ENCODE results near the gene DBT.

The DBT gene

DNA sequence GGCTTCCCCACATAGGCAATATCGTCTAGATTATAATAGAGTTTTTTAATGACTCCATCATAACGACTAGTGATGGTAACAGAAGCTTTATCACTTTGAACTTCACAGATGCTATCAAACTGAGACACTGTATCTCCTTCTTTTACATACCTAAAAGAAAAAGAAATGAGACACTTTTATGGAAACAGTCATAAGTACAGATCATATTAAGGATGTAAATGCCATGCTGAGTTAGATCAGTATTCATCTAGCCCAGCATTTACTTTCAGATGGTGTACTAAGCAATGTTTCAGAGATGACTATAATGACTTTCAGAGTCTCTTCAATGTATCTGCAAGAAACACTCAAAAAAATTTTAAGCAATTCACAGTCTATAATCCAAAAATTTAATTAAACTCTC, 18.9 kb downstream of the DBT start:
- ChIA-PET CTCF (no interaction called here), POLR2A (no interaction called here)
- DNase-seq (ENCODE audit: extremely low spot score): no peak
- TF ChIP-seq FOXK2 (IDR thresholded peaks at IDR 0.05): no peak

DNA sequence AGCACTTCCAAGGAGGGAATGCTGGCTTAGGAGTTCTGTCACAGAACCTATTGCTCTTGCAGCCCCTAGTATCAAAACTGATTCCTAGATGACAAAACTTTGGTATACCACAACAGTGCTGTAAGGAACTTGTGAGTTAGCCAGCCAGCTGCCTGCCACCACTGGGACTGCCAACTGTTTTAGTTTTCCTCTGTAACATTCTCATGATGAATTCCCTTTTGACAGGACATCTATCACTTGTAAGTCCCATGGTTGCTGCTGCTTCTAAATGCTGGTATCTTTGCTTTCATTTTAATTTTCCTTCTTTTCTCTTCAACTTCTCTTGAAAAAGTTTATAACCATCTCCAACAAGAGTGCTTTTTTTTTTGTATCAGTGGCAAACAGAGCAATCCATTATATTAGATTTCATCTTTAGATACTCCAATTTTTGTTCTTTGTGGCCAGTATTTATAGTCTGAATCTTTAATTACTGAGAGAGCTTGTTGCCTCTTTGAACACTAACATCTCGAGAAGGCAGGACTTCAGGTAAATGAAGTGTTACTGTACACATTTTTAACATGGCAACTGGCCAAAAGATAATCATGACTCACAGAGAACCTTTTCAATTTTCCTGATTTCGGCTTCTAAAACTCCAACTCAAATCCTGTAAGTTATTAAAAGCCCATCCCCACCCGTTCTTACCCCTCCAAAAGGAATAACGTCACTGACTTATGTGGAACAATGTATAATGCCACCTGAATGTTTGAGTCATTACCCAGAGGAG, 19.8 kb downstream of the DBT start:
- POLR2A ChIA-PET: no interaction called here
- CTCF ChIA-PET: no interaction called here
- no peak for DNase-seq (ENCODE audit: extremely low spot score)
- TF ChIP-seq SP1 (IDR thresholded peaks at IDR 0.05): no peak

DNA sequence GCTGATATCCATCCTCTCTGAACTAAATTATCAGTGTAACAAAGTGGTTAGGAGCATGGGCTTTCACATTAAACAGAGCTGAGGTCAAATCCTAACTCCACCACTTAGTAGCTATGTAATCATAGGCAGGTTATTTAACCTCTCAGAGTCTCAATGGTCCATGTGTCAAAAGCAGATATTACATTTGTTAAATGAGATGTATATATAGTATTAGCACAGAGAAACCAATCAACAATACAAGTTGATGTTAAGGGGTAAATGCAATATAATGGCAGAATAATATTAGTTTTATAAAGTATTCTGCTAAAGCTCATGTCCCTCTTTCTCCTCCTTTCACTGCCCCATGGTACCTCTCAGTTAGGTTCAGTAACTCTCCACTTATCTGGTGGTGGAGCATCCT, 27.2 kb downstream of the DBT start:
- TF ChIP-seq SP1 (IDR thresholded peaks at IDR 0.05) (no peak), HDGF (IDR thresholded peaks at IDR 0.05; ENCODE audit: borderline replicate concordance) (no peak), PKNOX1 (IDR thresholded peaks at IDR 0.05) (no peak), FOXK2 (IDR thresholded peaks at IDR 0.05) (no peak), ZNF384 (IDR thresholded peaks at IDR 0.05) (no peak), SUZ12 (IDR thresholded peaks at IDR 0.05) (no peak), TARDBP (IDR thresholded peaks at IDR 0.05) (no peak), L3MBTL2 (conservative IDR thresholded peaks at IDR 0.05) (no peak), NFRKB (IDR thresholded peaks at IDR 0.05) (no peak), FOXM1 (IDR thresholded peaks at IDR 0.05; ENCODE audit: borderline replicate concordance) (no peak), CTBP1 (IDR thresholded peaks at IDR 0.05; ENCODE audit: borderline replicate concordance) (no peak), FOXA1 (IDR thresholded peaks at IDR 0.05) (no peak), BHLHE40 (IDR thresholded peaks at IDR 0.05; ENCODE audit: borderline replicate concordance) (no peak), LEF1 (IDR thresholded peaks at IDR 0.05; ENCODE audit: borderline replicate concordance) (no peak), ARNT (IDR thresholded peaks at IDR 0.05) (no peak), ELF4 (IDR thresholded peaks at IDR 0.05) (no peak)
- DNase-seq (ENCODE audit: extremely low spot score): no peak
- POLR2A ChIA-PET: no interaction called here
- CTCF ChIA-PET: interaction anchor here (0.6 kb wide), 1 partner anchor 11 kb away, joined by 3 read pairs; no protein-coding TSS in a partner anchor

DNA sequence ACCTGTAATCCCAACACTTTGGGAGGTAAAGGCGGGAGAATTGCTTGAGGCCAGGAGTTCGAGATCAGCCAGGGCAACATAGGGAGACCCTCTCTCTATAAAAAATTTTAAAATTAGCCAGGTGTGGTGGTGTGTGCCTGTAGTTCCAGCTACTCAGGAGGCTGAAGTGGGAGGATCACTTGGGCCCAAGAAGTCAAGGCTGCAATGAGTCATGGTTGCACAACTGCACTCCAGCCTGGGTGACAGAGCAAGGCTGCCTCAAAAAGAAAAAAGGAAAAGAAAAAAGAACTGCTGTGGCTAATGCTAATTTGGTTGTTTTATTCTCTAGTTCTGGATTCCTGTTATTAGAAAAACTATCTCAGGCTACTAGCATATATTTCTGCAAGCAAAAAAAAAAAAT, 29.8 kb downstream of the DBT start:
- ChIA-PET POLR2A (no interaction called here), CTCF (no interaction called here)
- DNase-seq (ENCODE audit: extremely low spot score): no peak
- no peak for TF ChIP-seq NFRKB (IDR thresholded peaks at IDR 0.05)
- no peak for TF ChIP-seq LEF1 (IDR thresholded peaks at IDR 0.05; ENCODE audit: borderline replicate concordance)
- TF ChIP-seq TARDBP (IDR thresholded peaks at IDR 0.05): no peak
- no peak for TF ChIP-seq HDGF (IDR thresholded peaks at IDR 0.05; ENCODE audit: borderline replicate concordance)
- TF ChIP-seq PKNOX1 (IDR thresholded peaks at IDR 0.05): no peak
- TF ChIP-seq FOXM1 (IDR thresholded peaks at IDR 0.05; ENCODE audit: borderline replicate concordance): no peak
- TF ChIP-seq ELF4 (IDR thresholded peaks at IDR 0.05): no peak
- TF ChIP-seq FOXK2 (IDR thresholded peaks at IDR 0.05): no peak
- TF ChIP-seq FOXA1 (IDR thresholded peaks at IDR 0.05): no peak
- TF ChIP-seq L3MBTL2 (conservative IDR thresholded peaks at IDR 0.05): no peak
- no peak for TF ChIP-seq BHLHE40 (IDR thresholded peaks at IDR 0.05; ENCODE audit: borderline replicate concordance)
- no peak for TF ChIP-seq SUZ12 (IDR thresholded peaks at IDR 0.05)

GRCh38 chr1:100219457-100219856, 30.2 kb downstream of the DBT start:
- ChIA-PET CTCF (no interaction called here), POLR2A (no interaction called here)
- DNase-seq (ENCODE audit: extremely low spot score): no peak
- TF ChIP-seq SUZ12 (IDR thresholded peaks at IDR 0.05): no peak
- TF ChIP-seq ARNT (IDR thresholded peaks at IDR 0.05): no peak
- TF ChIP-seq NFRKB (IDR thresholded peaks at IDR 0.05): no peak
- TF ChIP-seq SP1 (IDR thresholded peaks at IDR 0.05): no peak

- TF ChIP-seq SUZ12 (IDR thresholded peaks at IDR 0.05) (no peak), ARNT (IDR thresholded peaks at IDR 0.05) (no peak), FOXA1 (IDR thresholded peaks at IDR 0.05) (no peak), FOXK2 (IDR thresholded peaks at IDR 0.05) (no peak), SP1 (IDR thresholded peaks at IDR 0.05) (no peak), HDGF (IDR thresholded peaks at IDR 0.05; ENCODE audit: borderline replicate concordance) (no peak), BHLHE40 (IDR thresholded peaks at IDR 0.05; ENCODE audit: borderline replicate concordance) (no peak), ZNF384 (IDR thresholded peaks at IDR 0.05) (no peak), FOXM1 (IDR thresholded peaks at IDR 0.05; ENCODE audit: borderline replicate concordance) (no peak), ELF4 (IDR thresholded peaks at IDR 0.05) (no peak), NFRKB (IDR thresholded peaks at IDR 0.05) (no peak), LEF1 (IDR thresholded peaks at IDR 0.05; ENCODE audit: borderline replicate concordance) (no peak)
- no peak for DNase-seq (ENCODE audit: extremely low spot score)
- POLR2A ChIA-PET: no interaction called here
- CTCF ChIA-PET: no interaction called here
These were observed 31.8 kb downstream of the DBT start for GRCh38 chr1:100217834-100218233.

- ChIA-PET POLR2A (no interaction called here), CTCF (no interaction called here)
- no peak for TF ChIP-seq ARNT (IDR thresholded peaks at IDR 0.05)
- no peak for TF ChIP-seq FOXK2 (IDR thresholded peaks at IDR 0.05)
- TF ChIP-seq ELF4 (IDR thresholded peaks at IDR 0.05): no peak
- no peak for TF ChIP-seq TARDBP (IDR thresholded peaks at IDR 0.05)
- no peak for TF ChIP-seq ZNF384 (IDR thresholded peaks at IDR 0.05)
- no peak for TF ChIP-seq L3MBTL2 (conservative IDR thresholded peaks at IDR 0.05)
- TF ChIP-seq BHLHE40 (IDR thresholded peaks at IDR 0.05; ENCODE audit: borderline replicate concordance): no peak
- TF ChIP-seq NFRKB (IDR thresholded peaks at IDR 0.05): no peak
- no peak for TF ChIP-seq LEF1 (IDR thresholded peaks at IDR 0.05; ENCODE audit: borderline replicate concordance)
- TF ChIP-seq CTBP1 (IDR thresholded peaks at IDR 0.05; ENCODE audit: borderline replicate concordance): no peak
- no peak for TF ChIP-seq SUZ12 (IDR thresholded peaks at IDR 0.05)
- TF ChIP-seq SP1 (IDR thresholded peaks at IDR 0.05): no peak
- no peak for TF ChIP-seq PKNOX1 (IDR thresholded peaks at IDR 0.05)
- no peak for TF ChIP-seq HDGF (IDR thresholded peaks at IDR 0.05; ENCODE audit: borderline replicate concordance)
- no peak for TF ChIP-seq FOXM1 (IDR thresholded peaks at IDR 0.05; ENCODE audit: borderline replicate concordance)
- no peak for TF ChIP-seq FOXA1 (IDR thresholded peaks at IDR 0.05)
- no peak for DNase-seq (ENCODE audit: extremely low spot score)
These were observed 34.5 kb downstream of the DBT start for GRCh38 chr1:100215101-100215500.

Data from HEK293T (cell line).